Stimulated activated CD8-positive, alpha-beta memory T cell treated with anti-CD3 and anti-CD28 coated beads, Interleukin-12 subunit alpha, Interleukin-12 subunit beta, amount 100 ng/mL, for 4 hours (primary cell): ENCODE results near the gene CXCL12.

Source experiments
- DNase-seq: peaks from one replicate; pipeline ENCODE4 v3.0.0-alpha.2; 2020; ENCODE audit warnings: low read depth

Gene CXCL12

GRCh38 chr10:44334091-44334490 lies 50.8 kb downstream of the CXCL12 start:
- no peak for DNase-seq

GRCh38 chr10:44333511-44333910 lies 51.4 kb downstream of the CXCL12 start:
- no peak for DNase-seq

- no peak for DNase-seq
Measured at GRCh38 chr10:44332465-44332864, 52.4 kb downstream of the CXCL12 start.

- DNase-seq: no peak
Measured at GRCh38 chr10:44330431-44330830, 54.5 kb downstream of the CXCL12 start.

- DNase-seq: no peak
Measured at GRCh38 chr10:44327461-44327860, 57.4 kb downstream of the CXCL12 start.
